ENCODE data around the gene DDC.
"Not testable (repeated sequence)": the region's sequence is repeated elsewhere in the genome, so short reads cannot be mapped to it uniquely, and the experiment has no call there.

Gene DDC

DNA sequence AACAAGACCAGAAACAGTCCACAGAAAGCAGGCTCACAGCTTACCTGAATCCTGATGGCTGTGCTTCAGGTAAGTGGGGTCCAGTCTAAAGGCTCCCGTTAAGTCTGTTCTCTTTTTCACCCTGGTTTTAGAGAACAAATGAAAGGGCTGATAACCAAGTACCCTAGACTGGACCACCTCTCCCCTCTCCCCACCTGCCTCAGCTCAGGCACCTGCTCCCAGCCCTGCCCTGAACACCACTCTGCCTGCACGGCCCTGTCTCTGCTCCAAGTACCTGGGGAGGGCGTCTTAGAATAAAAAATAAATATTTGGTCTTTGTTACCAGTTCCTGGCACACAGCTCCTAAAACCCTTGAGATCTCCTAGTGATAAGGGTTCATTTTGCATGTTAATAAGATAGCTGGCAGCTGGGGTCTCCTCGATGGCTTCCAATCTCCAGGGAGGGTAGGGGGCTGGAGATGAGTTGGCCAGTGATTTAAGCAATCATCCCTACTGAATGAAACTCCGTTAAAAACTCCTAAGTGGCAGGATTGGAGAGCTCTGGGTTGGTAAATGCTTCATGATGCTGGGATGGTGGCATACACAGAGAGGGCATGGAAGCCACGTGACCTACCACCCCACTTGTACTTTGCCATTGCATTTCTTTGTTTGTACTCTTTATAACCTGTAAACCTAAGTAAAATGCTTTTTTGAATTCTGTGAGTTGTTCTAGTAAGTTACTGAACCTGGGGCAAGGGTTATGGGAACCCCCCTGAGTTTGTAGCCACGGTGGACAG is 85.3 kb downstream of the DDC start:
- DNase-seq = no peak

GRCh38 chr7:50477640-50478039 is 87.6 kb downstream of the DDC start:
- peak; percentile 95 for DNase-seq

- DNase-seq = no peak
Observed at GRCh38 chr7:50476953-50477625, 88.1 kb downstream of the DDC start.

GRCh38 chr7:50475340-50475739 is 89.9 kb downstream of the DDC start:
- peak; percentile 96 for DNase-seq

- DNase-seq = peak; percentile 82
Observed at GRCh38 chr7:50474382-50475160, 90.6 kb downstream of the DDC start.

DNA sequence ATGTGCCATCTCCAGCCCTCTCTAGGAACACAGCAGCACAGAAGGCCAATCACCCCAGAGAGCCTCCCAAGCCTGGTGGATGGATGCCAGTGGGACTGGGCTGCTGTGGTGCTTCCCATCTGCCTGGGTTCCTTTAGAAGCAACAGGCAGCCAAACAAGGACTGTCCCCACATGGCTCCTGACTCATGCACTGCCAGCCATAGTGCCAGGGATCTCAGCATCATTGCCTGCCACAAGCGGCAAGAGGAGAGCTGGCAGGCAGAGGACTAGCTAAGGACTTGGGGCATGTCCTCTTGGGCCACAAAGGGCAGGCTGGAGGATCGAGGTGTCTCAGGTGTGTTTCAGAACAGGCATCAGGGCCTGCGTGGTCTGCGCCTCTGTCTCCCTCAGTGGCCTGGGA is 91.7 kb downstream of the DDC start:
- DNase-seq = peak; percentile 28

DNA sequence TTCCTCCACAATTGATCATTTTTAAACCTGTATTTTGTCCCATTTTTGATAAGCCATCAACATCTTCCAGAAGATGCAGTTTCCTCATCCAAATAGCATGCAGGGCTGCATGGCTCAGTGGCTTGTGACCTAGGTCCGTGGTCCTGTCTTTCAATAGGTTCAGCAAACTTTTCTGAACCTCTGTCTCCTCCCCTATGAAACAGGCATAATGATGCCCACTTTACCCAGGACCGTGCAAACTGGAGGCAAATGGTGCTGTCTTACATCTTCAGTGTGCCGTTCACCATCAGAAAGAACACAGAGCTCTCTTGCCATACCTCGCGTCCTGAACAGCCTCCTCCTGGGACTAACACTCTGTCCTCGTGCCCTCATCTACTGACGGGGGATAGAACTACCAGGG is 92.8 kb downstream of the DDC start:
- no peak for DNase-seq

GRCh38 chr7:50471970-50472369 is 93.2 kb downstream of the DDC start:
- peak; percentile 81 for DNase-seq

DNA sequence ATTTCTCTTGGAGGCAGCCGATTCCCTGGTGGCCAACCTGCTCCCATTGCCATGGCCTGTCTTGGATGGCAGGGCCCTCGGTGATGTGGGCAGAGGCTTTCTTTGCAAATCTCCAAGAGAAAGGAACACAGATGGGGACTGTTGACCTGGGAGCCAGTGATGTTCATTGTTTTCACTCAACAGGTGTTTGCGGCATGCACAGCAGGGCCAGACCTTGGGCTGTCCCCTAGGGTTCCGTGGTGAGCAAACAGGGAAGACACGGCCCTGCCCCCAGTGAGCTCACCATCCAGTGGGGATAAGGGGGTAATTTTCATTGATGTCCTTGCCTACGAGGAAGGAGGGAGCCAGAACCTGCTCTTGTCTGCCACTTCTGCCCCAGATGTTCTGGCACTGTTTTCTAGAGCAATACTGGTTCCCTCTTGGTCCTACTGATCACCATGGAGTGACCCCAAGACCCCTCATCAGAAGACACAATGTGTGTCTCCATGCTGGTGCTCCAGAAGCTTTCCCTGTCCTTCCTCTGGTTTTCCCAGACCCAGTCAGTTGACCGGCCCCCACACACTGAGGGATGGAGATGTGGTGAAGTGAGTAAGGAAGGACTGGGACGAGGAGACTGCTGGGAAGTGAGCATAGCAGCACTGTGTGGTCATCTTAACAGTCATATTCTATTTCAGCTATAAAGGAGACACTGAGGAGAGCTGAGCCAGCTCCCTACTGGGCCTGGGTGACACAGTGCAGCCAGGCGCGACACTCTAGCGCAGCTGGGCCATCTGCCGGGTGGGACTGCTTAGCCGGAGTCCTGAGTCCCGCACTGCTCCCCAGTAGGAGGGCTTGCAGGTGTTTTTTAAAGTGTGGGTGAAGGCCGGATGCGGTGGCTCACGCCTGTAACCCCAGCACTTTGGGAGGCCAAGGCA is 94.7 kb downstream of the DDC start:
- DNase-seq = peak; percentile 90

DNA sequence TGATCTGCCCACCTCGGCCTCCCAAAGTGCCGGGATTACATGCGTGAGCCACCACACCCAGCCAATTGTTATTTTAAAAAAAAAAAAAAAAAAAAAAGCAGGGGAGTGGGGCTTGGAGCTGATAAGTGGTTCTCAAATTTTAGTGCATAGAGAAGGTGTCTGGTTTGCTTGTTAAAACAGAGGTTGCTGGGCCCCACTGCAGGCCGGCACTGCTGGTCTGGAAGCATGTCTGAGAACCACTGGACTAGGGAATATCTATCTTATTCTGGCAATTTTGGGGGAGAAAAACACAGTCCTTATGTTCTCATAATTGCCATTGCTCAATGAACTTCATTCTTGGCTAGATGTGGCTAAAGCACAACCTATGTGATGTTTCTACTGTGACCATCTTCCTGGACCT is 96.0 kb downstream of the DDC start:
- DNase-seq = peak; percentile 17

GRCh38 chr7:50467817-50468610 is 97.2 kb downstream of the DDC start:
- DNase-seq = peak; percentile 94

DNA sequence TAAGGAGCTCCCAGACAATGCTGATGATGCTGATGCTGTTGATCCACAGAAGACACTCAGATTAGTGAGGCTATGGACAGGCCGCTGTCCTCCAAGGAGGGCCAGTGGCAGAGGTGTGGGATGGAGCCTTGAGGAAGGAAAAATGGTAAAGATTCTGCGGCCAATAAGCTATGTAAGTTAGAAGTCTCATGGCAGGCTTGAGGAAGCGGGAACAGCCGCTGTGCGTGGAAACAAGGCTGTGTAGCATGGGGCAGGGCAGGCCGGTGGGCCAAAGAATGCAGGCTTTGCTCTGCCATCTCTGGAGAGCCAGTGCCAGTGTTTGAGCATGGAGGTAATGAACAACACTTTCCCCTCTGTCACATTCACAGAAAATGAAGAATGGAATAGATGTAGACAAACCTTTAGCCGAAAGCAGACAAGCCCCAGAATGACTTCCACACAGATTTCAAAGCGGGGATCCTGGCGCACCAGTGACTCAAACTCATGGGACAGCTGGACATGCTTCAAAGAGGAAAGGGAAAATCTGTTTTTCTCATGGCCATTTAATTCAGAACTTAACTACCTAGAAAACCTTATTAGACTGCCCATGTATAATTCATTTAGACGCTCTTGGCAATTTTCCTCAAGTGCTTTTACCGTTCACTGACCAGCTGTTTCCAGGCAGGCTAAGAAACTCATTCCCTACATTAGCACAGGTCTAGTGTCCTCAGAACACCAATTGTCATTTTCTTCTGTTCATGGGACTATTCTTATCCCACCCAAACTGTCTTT is 98.2 kb downstream of the DDC start:
- no peak for DNase-seq

- no peak for DNase-seq
Observed at GRCh38 chr7:50463035-50463434, 102.2 kb downstream of the DDC start.

GRCh38 chr7:50462361-50462760 is 102.8 kb downstream of the DDC start:
- DNase-seq = no peak

DNA sequence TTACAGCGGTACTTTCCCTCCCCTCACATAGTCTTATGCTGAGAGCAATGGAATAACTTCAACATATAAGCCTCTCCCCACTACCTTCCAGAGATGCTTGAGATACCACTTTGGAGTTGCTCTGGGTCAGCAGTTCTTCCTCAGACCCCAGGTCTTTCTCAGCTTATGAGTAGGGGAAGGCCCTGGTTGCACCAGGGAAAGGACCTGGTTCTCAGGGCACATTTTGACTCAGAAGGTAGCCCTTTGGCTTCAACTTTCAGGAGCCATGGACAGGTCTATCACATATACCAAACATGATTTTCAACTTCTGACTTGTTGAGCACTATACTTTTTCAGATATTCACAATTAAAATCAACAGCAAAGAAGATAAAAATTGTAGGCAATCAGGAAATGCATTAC is 103.5 kb downstream of the DDC start:
- no peak for DNase-seq

DNA sequence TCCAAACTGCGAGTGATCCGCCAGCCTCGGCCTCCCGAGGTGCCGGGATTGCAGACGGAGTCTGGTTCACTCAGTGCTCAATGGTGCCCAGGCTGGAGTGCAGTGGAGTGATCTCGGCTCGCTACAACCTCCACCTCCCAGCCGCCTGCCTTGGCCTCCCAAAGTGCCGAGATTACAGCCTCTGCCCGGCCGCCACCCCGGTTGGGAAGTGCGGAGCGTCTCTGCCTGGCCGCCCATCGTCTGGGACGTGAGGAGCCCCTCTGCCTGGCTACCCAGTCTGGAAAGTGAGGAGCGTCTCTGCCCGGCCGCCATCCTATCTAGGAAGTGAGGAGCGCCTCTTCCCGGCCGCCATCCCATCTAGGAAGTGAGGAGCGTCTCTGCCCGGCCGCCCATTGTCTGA is 106.0 kb downstream of the DDC start:
- DNase-seq = not testable (repeated sequence)

GRCh38 chr7:50458651-50459050 is 106.6 kb downstream of the DDC start:
- not testable (repeated sequence) for DNase-seq

- no peak for DNase-seq
Observed at GRCh38 chr7:50456371-50457123, 108.7 kb downstream of the DDC start.

DNA sequence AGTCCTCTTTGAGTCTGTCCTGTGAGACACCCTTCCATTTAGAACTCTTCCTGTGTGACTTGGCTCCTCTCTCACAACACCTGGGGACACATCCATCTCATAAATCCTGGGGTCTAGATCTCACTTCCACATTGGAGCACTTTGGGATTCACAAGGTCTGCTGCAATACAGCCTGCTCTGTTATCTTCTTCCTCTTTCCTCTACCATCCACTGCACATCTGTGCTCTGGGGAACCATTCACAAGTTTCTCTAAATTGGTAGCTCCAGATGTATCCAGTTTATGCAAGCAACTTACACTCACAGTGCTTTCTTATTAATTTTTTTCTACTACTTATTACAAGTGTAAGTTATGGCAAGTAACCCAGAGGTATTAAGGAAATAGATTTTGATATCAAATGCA is 109.5 kb downstream of the DDC start:
- DNase-seq = peak; percentile 15

DNA sequence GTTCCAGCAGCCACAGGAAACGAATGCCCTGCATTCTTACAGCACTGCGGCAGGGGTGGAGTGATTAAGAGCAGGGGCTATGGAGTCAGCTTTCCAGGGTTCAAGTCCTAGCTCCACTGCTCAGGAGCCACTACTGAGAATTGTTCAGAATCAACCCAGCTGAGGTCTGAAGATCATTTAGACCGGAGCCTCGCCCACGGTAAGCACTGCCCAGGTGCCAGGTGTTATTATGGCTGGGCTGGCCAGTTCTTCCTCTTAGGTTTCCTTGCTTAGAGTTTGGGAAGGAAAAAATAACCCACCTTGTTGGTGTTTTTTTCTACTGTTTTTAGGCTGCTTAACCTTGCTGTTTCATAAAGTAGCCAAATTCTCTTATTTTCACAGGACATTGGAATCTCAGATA is 110.2 kb downstream of the DDC start:
- no peak for DNase-seq
